T-helper 1 cell treated with Interleukin-12 subunit alpha and Interleukin-12 subunit beta and Interleukin-4 antibody, amounts not matched to agents 30 μg/mL and 1 μg/mL, for 36 hours (primary cell): Measurements from ENCODE around the gene BCLAF3.

Source experiments
- H3K27ac Mint-ChIP-seq: one replicate; pipeline ENCODE4 v1.8.0; 2021; ENCODE audit warnings: mild to moderate bottlenecking, mixed read lengths
- H3K27me3 Mint-ChIP-seq: one replicate; pipeline ENCODE4 v1.8.0; 2021; ENCODE audit warnings: low read depth, mixed read lengths
- H3K36me3 Mint-ChIP-seq: one replicate; pipeline ENCODE4 v1.8.0; 2021; ENCODE audit warnings: low read depth, mixed read lengths
- H3K4me1 Mint-ChIP-seq: one replicate; pipeline ENCODE4 v1.8.0; 2021; ENCODE audit warnings: low read depth, mixed read lengths
- H3K4me3 Mint-ChIP-seq: one replicate; pipeline ENCODE4 v1.8.0; 2021; ENCODE audit warnings: mild to moderate bottlenecking, moderate library complexity, mixed read lengths
- H3K9me3 Mint-ChIP-seq: one replicate; pipeline ENCODE4 v1.8.0; 2021; ENCODE audit warnings: mixed read lengths

BCLAF3 gene

DNA sequence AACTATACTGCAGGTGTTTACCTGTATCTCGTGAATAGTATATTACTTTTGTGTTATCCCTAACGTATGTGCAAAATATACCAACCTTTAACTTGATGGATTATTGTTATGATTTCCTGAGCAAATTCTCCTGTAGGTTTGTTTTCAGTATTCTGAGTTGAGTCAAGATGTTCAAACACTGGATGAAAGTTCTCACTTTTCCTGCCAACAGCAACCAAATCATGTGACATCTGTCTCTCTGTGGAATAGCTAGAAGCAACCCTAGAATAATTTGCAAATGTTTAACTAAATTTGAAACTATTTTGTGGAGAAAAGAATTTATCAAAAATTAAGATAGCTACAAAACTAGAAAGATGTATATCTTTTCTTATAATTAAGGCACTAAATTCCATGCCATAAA, 35.6 kb downstream of the BCLAF3 start:
- Mint-ChIP-seq H3K4me3 (no peak overlapping the region), H3K9me3 (no peaks in the 10 kb centered on the region), H3K36me3 (peaks cover 10% of the 10 kb centered on the region), H3K27me3 (no peaks in the 10 kb centered on the region), H3K4me1 (peaks cover 2% of the 10 kb centered on the region), H3K27ac (no peak overlapping the region)

DNA sequence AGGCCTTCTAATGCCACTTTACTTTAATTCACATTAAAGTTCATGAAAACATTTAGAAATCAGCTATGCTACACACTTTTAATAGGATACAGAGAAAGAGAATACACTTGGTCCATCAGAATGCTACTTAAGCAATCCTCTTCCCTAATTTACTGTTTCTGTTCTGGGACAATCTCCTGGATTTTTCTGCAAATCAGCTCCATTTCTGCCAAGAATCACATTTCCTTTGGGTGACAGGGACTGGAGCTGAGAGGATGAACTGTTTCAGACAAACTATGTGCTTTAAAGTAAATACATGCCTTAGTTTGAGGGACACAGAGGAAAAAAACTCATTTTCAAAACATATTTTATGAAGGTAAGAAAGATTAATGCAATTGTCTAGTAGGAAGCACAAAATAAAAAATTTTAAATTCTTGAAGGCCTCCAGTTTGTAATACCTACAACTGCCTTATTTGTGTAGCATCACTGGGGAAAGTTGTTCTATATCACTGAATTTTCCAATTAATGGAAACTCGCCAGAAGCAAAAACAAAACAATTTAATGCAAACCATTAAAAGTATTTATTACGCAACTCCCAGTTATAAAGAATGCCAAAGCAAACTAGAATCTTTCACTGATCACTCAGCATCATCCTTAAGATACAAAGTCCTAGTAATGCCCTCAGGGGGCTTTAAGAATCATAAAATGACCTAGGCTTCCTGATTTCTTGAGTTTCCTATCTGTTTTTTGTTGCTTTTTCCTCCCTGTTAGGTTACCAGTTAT, 36.3 kb downstream of the BCLAF3 start:
- Mint-ChIP-seq H3K36me3 (peaks cover 10% of the 10 kb centered on the region), H3K27me3 (no peaks in the 10 kb centered on the region), H3K4me3 (no peak overlapping the region), H3K4me1 (peaks cover 2% of the 10 kb centered on the region), H3K9me3 (no peaks in the 10 kb centered on the region), H3K27ac (no peak overlapping the region)

DNA sequence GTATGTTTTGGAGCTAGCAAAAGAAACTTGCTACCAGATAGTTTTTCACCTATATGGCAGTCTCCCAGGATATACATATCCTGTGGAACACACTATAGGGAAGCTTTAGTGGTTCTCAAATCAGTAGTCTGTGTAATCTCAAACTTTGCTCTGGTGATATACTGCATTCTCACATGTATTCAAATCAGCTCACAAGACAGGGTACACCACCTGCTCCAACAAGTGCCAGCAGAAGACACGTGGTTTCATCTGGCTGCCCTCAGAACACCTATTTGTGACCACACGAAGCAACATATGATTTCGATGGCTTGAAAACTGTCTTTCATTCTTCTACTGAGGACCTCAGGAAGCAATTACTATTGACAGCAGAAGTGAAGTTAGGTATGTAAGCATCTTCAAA, 37.7 kb downstream of the BCLAF3 start:
- Mint-ChIP-seq H3K27ac (no peak overlapping the region), H3K36me3 (peaks cover 12% of the 10 kb centered on the region), H3K27me3 (no peaks in the 10 kb centered on the region), H3K4me3 (no peak overlapping the region), H3K9me3 (no peaks in the 10 kb centered on the region), H3K4me1 (peaks cover 2% of the 10 kb centered on the region)

DNA sequence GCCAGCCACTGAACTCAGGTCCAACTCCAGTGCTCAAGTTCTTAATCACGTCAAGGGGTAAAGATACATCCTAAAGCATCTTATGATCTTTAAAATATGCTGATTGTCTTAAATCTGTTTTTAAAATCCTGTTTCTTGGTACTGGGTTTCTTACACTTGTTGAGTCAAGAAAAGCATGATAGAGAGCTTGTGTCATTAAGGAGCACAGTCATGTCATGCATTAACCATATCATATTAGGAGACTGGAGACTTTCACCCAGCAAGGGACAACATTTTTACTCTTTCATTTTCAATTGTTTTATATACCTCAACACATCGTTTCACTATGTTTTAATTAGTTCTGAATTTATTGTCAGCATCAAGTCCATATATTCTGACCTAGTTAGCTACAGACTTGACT, 41.5 kb downstream of the BCLAF3 start:
- H3K27me3 Mint-ChIP-seq, result no peaks in the 10 kb centered on the region
- H3K27ac Mint-ChIP-seq, result no peak overlapping the region
- no peak overlapping the region for H3K4me3 Mint-ChIP-seq
- H3K36me3 Mint-ChIP-seq, result peaks cover 21% of the 10 kb centered on the region
- H3K9me3 Mint-ChIP-seq, result no peaks in the 10 kb centered on the region
- peaks cover 4% of the 10 kb centered on the region for H3K4me1 Mint-ChIP-seq

DNA sequence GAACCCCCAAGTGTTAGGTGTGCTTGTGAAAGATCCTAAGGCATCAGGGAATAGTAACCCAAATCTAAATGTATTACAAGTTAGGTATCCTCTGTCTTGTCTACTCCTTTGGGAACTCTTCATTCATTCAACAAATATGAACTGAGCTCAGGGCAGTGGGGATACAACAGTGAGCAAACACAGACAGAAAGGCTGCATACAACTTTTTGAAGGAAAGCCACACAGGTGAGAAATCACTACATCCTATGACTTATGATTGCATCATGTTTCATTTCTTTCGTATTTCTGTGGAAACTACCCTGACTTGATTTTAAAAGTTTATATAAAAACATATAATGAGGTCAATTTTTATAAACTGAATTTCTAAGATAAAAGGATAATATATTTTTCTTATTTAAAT, 43.2 kb downstream of the BCLAF3 start:
- H3K27me3 Mint-ChIP-seq, result no peaks in the 10 kb centered on the region
- H3K4me3 Mint-ChIP-seq, result no peak overlapping the region
- no peak overlapping the region for H3K27ac Mint-ChIP-seq
- H3K36me3 Mint-ChIP-seq, result peaks cover 16% of the 10 kb centered on the region
- peaks cover 4% of the 10 kb centered on the region for H3K4me1 Mint-ChIP-seq
- H3K9me3 Mint-ChIP-seq, result no peaks in the 10 kb centered on the region
